IMR-90 (cell line): ENCODE results near the gene TACC2. TPM values are rescaled to one million over a fixed set of nuclear protein-coding genes. Genes with fewer than 3 reads are reported as not detected.

Experiments used
- ATAC-seq: fragments of 200-7000 bp; cut with Tn5 transposase; 2 replicates; pipeline ENCODE4 v1.9.1; 2020; ENCODE audit warnings: low read depth, mild to moderate bottlenecking, moderate library complexity
- BruUV-seq: library from RNA; stranded (reverse); fragments of 400-500 nt; replicated peaks from 2 replicates; lab custom pipeline; 2021; lab: Mats Ljungman, UMichigan
- CTCF ChIA-PET: fragments of 300-600 bp; formaldehyde crosslinking; extraction: SDS; loops from one replicate; lab custom pipeline; 2021; ENCODE audit warnings: antibody characterized with exemption; lab: Yijun Ruan, JAX
- POLR2A ChIA-PET: fragments of 300-600 bp; sonication (Branson Sonifier 250); formaldehyde crosslinking; loops from one replicate; lab custom pipeline; 2022; ENCODE audit warnings: antibody characterized with exemption; ENCODE audit not compliant: unreplicated experiment; lab: Charles Lee
- DNase-seq: peaks from one replicate; pipeline ENCODE4 v3.0.0; 2013
- H2AFZ ChIP-seq: replicated peaks from 2 replicates; pipeline ENCODE3; 2013; ENCODE audit warnings: low read length, mild to moderate bottlenecking; ENCODE audit not compliant: poor library complexity
- H2AK5ac ChIP-seq: 2 replicates; pipeline ENCODE4 v1.6.1; 2013; ENCODE audit warnings: low read depth, low read length, inconsistent platforms
- H2AK9ac ChIP-seq: replicated peaks from 2 replicates; pipeline ENCODE3; 2013; ENCODE audit warnings: mild to moderate bottlenecking, low read depth, low read length, moderate library complexity; ENCODE audit not compliant: poor library complexity
- H2BK120ac ChIP-seq: 2 replicates; pipeline ENCODE4 v1.6.1; 2013; ENCODE audit warnings: low read depth, low read length, inconsistent platforms
- H2BK15ac ChIP-seq: 3 replicates; pipeline ENCODE4 v1.6.1; 2013; ENCODE audit warnings: low read depth, low read length, inconsistent platforms
- H2BK20ac ChIP-seq: 2 replicates; pipeline ENCODE4 v1.6.1; 2013; ENCODE audit warnings: low read depth, mild to moderate bottlenecking, inconsistent platforms, low read length, moderate library complexity
- H2BK5ac ChIP-seq: 2 replicates; pipeline ENCODE4 v1.6.1; 2013; ENCODE audit warnings: mild to moderate bottlenecking, low read depth, low read length, inconsistent platforms; ENCODE audit not compliant: poor library complexity, severe bottlenecking
- H3K14ac ChIP-seq: replicated peaks from 2 replicates; pipeline ENCODE4 v1.6.1; 2013; ENCODE audit warnings: low read depth, low read length, inconsistent platforms
- H3K18ac ChIP-seq: 2 replicates; pipeline ENCODE4 v1.6.1; 2013; ENCODE audit warnings: low read depth, low read length, control low read depth
- H3K23ac ChIP-seq: 2 replicates; pipeline ENCODE4 v1.6.1; 2013; ENCODE audit warnings: low read depth, low read length, inconsistent platforms
- H3K27ac ChIP-seq: 2 replicates; pipeline ENCODE4 v1.5.1; 2013; ENCODE audit warnings: mild to moderate bottlenecking, control low read depth, low read length; ENCODE audit not compliant: insufficient read depth
- H3K27me3 ChIP-seq: 2 replicates; pipeline ENCODE4 v1.6.1; 2013; ENCODE audit warnings: low read length; ENCODE audit not compliant: control insufficient read depth, insufficient read depth
- H3K36me3 ChIP-seq: 2 replicates; pipeline ENCODE4 v1.6.1; 2013; ENCODE audit warnings: low read length, mixed read lengths; ENCODE audit not compliant: control insufficient read depth, insufficient read depth
- H3K4ac ChIP-seq: 2 replicates; pipeline ENCODE4 v1.6.1; 2013; ENCODE audit warnings: low read depth, low read length, inconsistent platforms
- H3K4me1 ChIP-seq: 2 replicates; pipeline ENCODE4 v1.6.1; 2013; ENCODE audit warnings: low read length, mixed read lengths; ENCODE audit not compliant: control insufficient read depth, insufficient read depth
- H3K4me2 ChIP-seq: 2 replicates; pipeline ENCODE4 v1.6.1; 2013; ENCODE audit warnings: low read depth, mild to moderate bottlenecking, control low read depth, low read length, moderate library complexity
- H3K4me3 ChIP-seq: 2 replicates; pipeline ENCODE4 v1.5.1; 2013; ENCODE audit warnings: low read depth, mild to moderate bottlenecking, control low read depth, low read length, moderate library complexity; ENCODE audit not compliant: insufficient read depth
- H3K56ac ChIP-seq: 2 replicates; pipeline ENCODE4 v1.6.1; 2013; ENCODE audit warnings: low read length, inconsistent platforms; ENCODE audit not compliant: insufficient read depth; ENCODE audit errors: extremely low read depth
- H3K79me1 ChIP-seq, 2 experiments: 2 replicates each; pipeline ENCODE4 v1.6.1; 2013; ENCODE audit warnings: low read length in 2 of 2, inconsistent platforms in 1 of 2, low read depth in 1 of 2
- H3K9ac ChIP-seq: 2 replicates; pipeline ENCODE4 v1.6.1; 2013; ENCODE audit warnings: low read depth, low read length, control low read depth
- H3K9me1 ChIP-seq: 2 replicates; pipeline ENCODE4 v1.6.1; 2013; ENCODE audit warnings: low read length, inconsistent platforms; ENCODE audit not compliant: insufficient read depth
- H3K9me3 ChIP-seq: 2 replicates; pipeline ENCODE4 v1.6.1; 2013; ENCODE audit warnings: low read length; ENCODE audit not compliant: control insufficient read depth, insufficient read depth
- H4K20me1 ChIP-seq: 2 replicates; pipeline ENCODE4 v1.6.1; 2013; ENCODE audit warnings: low read length, inconsistent platforms; ENCODE audit not compliant: insufficient read depth
- H4K5ac ChIP-seq: 2 replicates; pipeline ENCODE4 v1.6.1; 2013; ENCODE audit warnings: mild to moderate bottlenecking, low read depth, low read length, control low read depth
- H4K8ac ChIP-seq, 2 experiments: 2 replicates each; pipeline ENCODE4 v1.6.1; 2013; ENCODE audit warnings: low read depth in 2 of 2, low read length in 2 of 2, control low read depth in 1 of 2, inconsistent platforms in 1 of 2
- H4K91ac ChIP-seq: 2 replicates; pipeline ENCODE4 v1.6.1; 2013; ENCODE audit warnings: low read depth, low read length, inconsistent platforms; ENCODE audit not compliant: insufficient read depth
- CEBPB ChIP-seq: IDR thresholded peaks from 2 replicates; pipeline ENCODE4 v1.6.1; 2012; ENCODE audit warnings: low read depth, low read length, improper control_type of control experiment
- CTCF ChIP-seq: conservative IDR thresholded peaks from 2 replicates; pipeline ENCODE4 v1.5.1; 2012; ENCODE audit warnings: mild to moderate bottlenecking, low read depth, low read length, improper control_type of control experiment
- WGBS, 2 experiments: methylation state at CpG; one replicate each; pipeline versions ENCODE4 v1.1.5 to v1.1.7; 2013; ENCODE audit warnings: missing lambda C conversion rate in 2 of 2; ENCODE audit not compliant: insufficient read length in 1 of 2; ENCODE audit errors: extremely low coverage in 2 of 2; 5-methylcytosine and 5-hydroxymethylcytosine counted together
- dilution Hi-C: fragments of 300-500 bp; cut with HindIII; formaldehyde crosslinking; loops from one replicate; pipeline ENCODE4 v1.14.3; 2018; ENCODE audit warnings: low sequenced_read_pairs; ENCODE audit not compliant: unreplicated experiment
- in situ Hi-C: fragments of 300-500 bp; cut with MboI; formaldehyde crosslinking; loops from 3 replicates; pipeline ENCODE4 v1.14.3; 2019; ENCODE audit warnings: low sequenced_read_pairs, inconsistent platforms, mixed read lengths
- intact Hi-C: fragments of 100-400 bp; cut with micrococcal nuclease; formaldehyde crosslinking; loops from 2 replicates; pipeline ENCODE4 v1.10.0; 2022
- polyA plus RNA-seq, 3 experiments: library from polyadenylated mRNA; depleted of rRNA; stranded (reverse); fragments of >200 nt; gene quantifications; 2 replicates each; pipeline ENCODE4 v1.2.3, GENCODE V29; 2012; ENCODE audit warnings: low replicate concordance in 1 of 3
- total RNA-seq: library from RNA; depleted of rRNA; stranded (reverse); fragments of >200 nt; gene quantifications from 2 replicates; pipeline ENCODE4 v1.2.3, GENCODE V29; 2012

Gene TACC2
- total and polyA plus RNA-seq, 2 of the 4 experiments (the other 2 are of a cell fraction) = 2.9 to 15.4 TPM

DNA sequence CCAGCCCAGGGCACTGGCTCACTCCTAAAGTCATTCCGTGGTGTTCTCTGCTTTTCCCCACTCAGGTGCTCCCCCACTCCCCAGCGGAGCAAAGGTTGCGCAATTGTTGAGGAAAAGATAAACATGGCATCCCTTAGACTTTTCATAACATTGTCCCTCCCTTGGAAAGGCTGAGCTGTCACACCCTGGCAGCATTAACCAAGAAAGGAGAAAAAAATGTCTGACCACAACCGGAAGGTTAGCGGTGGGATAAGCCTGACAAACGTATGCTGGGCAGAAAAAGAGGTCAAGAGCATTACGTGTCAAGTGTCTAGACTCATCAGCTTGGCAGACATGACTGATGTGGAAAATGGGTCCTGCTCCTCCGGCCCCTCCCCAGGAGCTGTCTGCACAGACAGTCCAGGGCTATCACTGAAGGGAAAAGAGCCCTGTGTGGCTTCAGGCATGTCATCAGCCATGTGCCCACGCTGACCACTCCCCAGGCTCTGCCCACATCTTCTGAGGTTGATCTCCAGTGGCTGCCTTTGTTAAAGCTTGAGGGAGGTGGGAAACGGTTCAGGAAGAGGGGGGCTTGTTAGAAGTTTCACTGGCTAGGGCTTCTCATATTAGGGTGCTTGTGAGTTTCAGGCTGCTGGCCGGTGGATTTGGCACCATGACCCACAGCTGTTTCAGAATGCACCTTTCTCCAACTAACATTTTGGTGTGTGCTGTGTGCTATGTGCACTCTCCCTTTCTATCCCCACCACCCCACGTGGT, 312.3 kb downstream of the TACC2 start:
- Histone ChIP-seq H4K91ac (no peak overlapping the region), H2BK15ac (no peak overlapping the region), H3K4me2 (no peak overlapping the region), H3K56ac (no peak overlapping the region), H3K18ac (no peak overlapping the region), H3K36me3 (no peaks in the 10 kb centered on the region), H4K20me1 (no peaks in the 10 kb centered on the region), H2AK5ac (no peak overlapping the region; the same call in 1 of the 2 replicates), H3K23ac (no peak overlapping the region), H3K9me1 (no peaks in the 10 kb centered on the region), H4K8ac (no peak overlapping the region), H3K4me3 (no peak overlapping the region), H4K5ac (no peak overlapping the region), H2BK5ac (no peak overlapping the region), H3K27me3 (peaks cover 8% of the 10 kb centered on the region; the same call in 1 of the 2 replicates), H3K9ac (no peak overlapping the region), H3K79me1 (no peaks in the 10 kb centered on the region), H3K4ac (no peak overlapping the region), H3K27ac (no peak overlapping the region), H2BK20ac (no peak overlapping the region), H3K4me1 (peaks cover 5% of the 10 kb centered on the region), H3K9me3 (no peaks in the 10 kb centered on the region; the same call in 1 of the 2 replicates), H2AFZ (no peak overlapping the region), H3K14ac (no peak overlapping the region), H2AK9ac (no peak overlapping the region), H2BK120ac (no peak overlapping the region)
- dilution Hi-C loops (no loop called here), in situ Hi-C loops (no loop called here), intact Hi-C loops (loop anchor here (5.0 kb wide), 1 partner anchor 71 kb away; the partner anchor contains the start of gene PLEKHA1)
- CTCF ChIA-PET = interaction anchor here (0.8 kb wide), 1 partner anchor 34 kb away, joined by 4 read pairs; no protein-coding TSS in a partner anchor
- BruUV-seq = no TSS peak
- TF ChIP-seq CEBPB (peak; percentile 98), CTCF (no peak)
- DNase-seq (peak; percentile 38), ATAC-seq (peak; percentile 27)
- POLR2A ChIA-PET = no interaction called here
- 8% methylated on average over 2 of the region's 12 CpGs; no CpG with 5 or more reads in 1 of the 2 experiments for WGBS, 2 experiments
